HepG2 (cell line): Measurements from ENCODE around the gene PLXND1. TPM values are rescaled to one million over a fixed set of nuclear protein-coding genes. Genes with fewer than 3 reads are reported as not detected.

ENCODE experiments used
- CCAR2 ChIP-seq: fragments of 200-400 bp; formaldehyde crosslinking; optimal IDR thresholded peaks from 2 replicates; pipeline ENCODE3; 2018; ENCODE audit warnings: low read depth, mild to moderate bottlenecking, low read length, moderate library complexity
- CEBPB ChIP-seq: IDR thresholded peaks from 2 replicates; pipeline ENCODE4 v1.6.1; 2011; ENCODE audit warnings: low read depth, low read length, improper control_type of control experiment, borderline replicate concordance
- HOXA9 ChIP-seq: sonication (generic); formaldehyde crosslinking; IDR thresholded peaks from 2 replicates; pipeline ENCODE4 v1.8.1; 2022; ENCODE audit warnings: missing genetic modification reagents, mild to moderate bottlenecking, moderate library complexity, borderline replicate concordance
- MAZ ChIP-seq, 2 experiments: sonication (generic) in 1 of 2; formaldehyde crosslinking in 1 of 2; IDR thresholded peaks; 2 replicates each; pipeline versions ENCODE4 v1.5.0 to v1.6.1; 2012 to 2020; ENCODE audit warnings: low read depth in 2 of 2, mild to moderate bottlenecking in 2 of 2, borderline replicate concordance in 1 of 2, improper control_type of control experiment in 1 of 2, low read length in 1 of 2, missing genetic modification reagents in 1 of 2, moderate library complexity in 1 of 2
- MBD4 ChIP-seq: IDR thresholded peaks from 2 replicates; pipeline ENCODE4 v1.6.1; 2012; ENCODE audit warnings: low read length, inconsistent platforms, borderline replicate concordance
- MED13 ChIP-seq: sonication (generic); formaldehyde crosslinking; IDR thresholded peaks from 2 replicates; pipeline ENCODE4 v1.5.0; 2020; ENCODE audit warnings: missing genetic modification reagents
- NFE2L1 ChIP-seq: sonication (generic); formaldehyde crosslinking; IDR thresholded peaks from 2 replicates; pipeline ENCODE4 v1.4.0; 2020; ENCODE audit warnings: missing genetic modification reagents, mild to moderate bottlenecking, borderline replicate concordance
- NR2C2 ChIP-seq: sonication (generic); formaldehyde crosslinking; IDR thresholded peaks from 2 replicates; pipeline ENCODE4 v1.4.0; 2020; ENCODE audit warnings: missing genetic modification reagents, mild to moderate bottlenecking, moderate library complexity, borderline replicate concordance
- ONECUT2 ChIP-seq: sonication (generic); formaldehyde crosslinking; IDR thresholded peaks from 2 replicates; pipeline ENCODE4 v1.4.0; 2020; ENCODE audit warnings: missing genetic modification reagents
- PHF8 ChIP-seq: sonication (generic); formaldehyde crosslinking; IDR thresholded peaks from 2 replicates; pipeline ENCODE4 v1.5.0; 2020; ENCODE audit warnings: missing genetic modification reagents
- POLR2AphosphoS5 ChIP-seq: IDR thresholded peaks from 2 replicates; pipeline ENCODE4 v1.6.1; 2012; ENCODE audit warnings: low read depth, low read length
- RCOR2 ChIP-seq: IDR thresholded peaks from 2 replicates; pipeline ENCODE4 v1.6.1; 2016; ENCODE audit warnings: missing biosample characterization, missing genetic modification reagents
- RXRA ChIP-seq: sonication (generic); formaldehyde crosslinking; IDR thresholded peaks from 2 replicates; pipeline ENCODE4 v1.5.1; 2020; ENCODE audit warnings: missing genetic modification reagents
- TCF12 ChIP-seq, 2 experiments: fragments of 450-650 bp in 1 of 2; sonication (generic) in 1 of 2; formaldehyde crosslinking in 1 of 2; IDR thresholded peaks; 2 replicates each; pipeline versions ENCODE4 v1.6.1 to v1.8.0; 2017 to 2022; ENCODE audit warnings: antibody characterized with exemption in 1 of 2, mild to moderate bottlenecking in 1 of 2, missing genetic modification reagents in 1 of 2, moderate library complexity in 1 of 2
- ZNF101 ChIP-seq: sonication (generic); formaldehyde crosslinking; IDR thresholded peaks from 2 replicates; pipeline ENCODE4 v1.4.0; 2020; ENCODE audit warnings: mild to moderate bottlenecking, low read depth, missing genetic modification reagents, borderline replicate concordance
- ZNF567 ChIP-seq: sonication (generic); formaldehyde crosslinking; IDR thresholded peaks from 2 replicates; pipeline ENCODE4 v1.8.1; 2023; ENCODE audit warnings: mild to moderate bottlenecking, missing genetic modification reagents, borderline replicate concordance
- ZNF678 ChIP-seq: sonication (generic); formaldehyde crosslinking; IDR thresholded peaks from 2 replicates; pipeline ENCODE4 v1.4.0; 2020; ENCODE audit warnings: mild to moderate bottlenecking, missing genetic modification reagents
- polyA plus RNA-seq, 8 experiments: library from polyadenylated mRNA; depleted of rRNA in 3 of 8; stranded (reverse) in 7 of 8; unstranded in 1 of 8; fragments of >200 nt; fragmentation: Illumina TruSeq in 4 of 8; extraction: Trizol in 4 of 8; gene quantifications; 2 replicates each; pipeline versions ENCODE4 v1.2.1 to v1.2.3, GENCODE V29; 2011 to 2016; ENCODE audit warnings: low read depth in 4 of 8, missing spikeins in 1 of 8, mixed read lengths in 1 of 8; ENCODE audit not compliant: insufficient read depth in 1 of 8
- total RNA-seq, 5 experiments: library from RNA; depleted of rRNA; stranded (reverse); fragments of >200 nt; fragmentation: Illumina TruSeq; extraction: Trizol; gene quantifications; 2 replicates each; pipeline ENCODE4 v1.2.3, GENCODE V29; 2016; ENCODE audit warnings: low read depth in 1 of 5
- TF ChIP-seq, protein P1 (sequence below): sonication (generic); formaldehyde crosslinking; IDR thresholded peaks from 2 replicates; pipeline ENCODE4 v1.5.0; 2020; ENCODE audit warnings: mild to moderate bottlenecking, missing genetic modification reagents, borderline replicate concordance
- TF ChIP-seq, protein P2 (sequence below): IDR thresholded peaks from 2 replicates; pipeline ENCODE4 v1.6.1; 2016
- TF ChIP-seq, protein P3 (sequence below): sonication (generic); formaldehyde crosslinking; IDR thresholded peaks from 2 replicates; pipeline ENCODE4 v1.4.0; 2020; ENCODE audit warnings: missing genetic modification reagents
- TF ChIP-seq, protein P4 (sequence below): sonication (generic); formaldehyde crosslinking; IDR thresholded peaks from 2 replicates; pipeline ENCODE4 v1.5.0; 2020; ENCODE audit warnings: missing genetic modification reagents

Gene PLXND1
- total and polyA plus RNA-seq, 2 of the 13 experiments (the other 11 are each of a cell fraction or from before 2014, with no cell fraction given), result 15.9 to 42.0 TPM

DNA sequence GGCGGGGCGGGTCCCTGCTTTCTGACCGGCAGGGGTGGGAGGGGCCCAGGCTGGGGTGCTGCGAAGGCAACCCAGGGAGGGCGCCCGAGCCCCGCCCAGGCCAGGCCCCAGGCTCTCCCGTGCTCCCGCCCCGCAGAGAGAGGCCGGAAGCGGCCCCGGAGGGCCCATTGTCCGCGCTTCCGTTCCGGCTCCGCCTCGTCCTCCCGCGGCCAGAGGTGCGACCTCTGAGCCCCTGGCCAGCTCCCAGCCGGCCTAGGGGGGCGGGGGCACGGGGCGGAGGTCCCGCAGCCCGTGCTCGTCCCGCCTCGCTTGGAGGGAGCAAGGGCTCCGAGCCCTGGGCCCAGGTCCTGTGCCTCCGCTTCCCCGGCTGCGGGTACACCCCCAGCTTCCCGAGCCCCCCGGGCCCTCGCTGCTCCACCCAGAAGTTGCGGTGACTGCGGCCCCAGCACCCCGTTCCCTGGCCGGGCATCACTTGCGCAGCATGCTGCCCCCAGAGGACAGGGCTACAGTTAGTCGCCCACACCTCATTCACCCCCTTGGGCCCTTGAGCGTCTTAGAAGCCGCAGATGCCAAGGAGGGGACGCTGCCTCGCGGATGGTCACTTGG lies 20.4 kb upstream of the PLXND1 start (continued):
- TF ChIP-seq ZNF678 (no peak), MBD4 (no peak), HOXA9 (CRISPR knock-in tag) (no peak), RXRA (peak; percentile 61; the same call in 1 of the 2 replicates), RCOR2 (CRISPR knock-in tag) (no peak; the same call in 1 of the 2 replicates), MAZ (IDR thresholded peaks at IDR 0.05; ENCODE audit: borderline replicate concordance, low read depth, low read length) (peak; percentile 84), MAZ (CRISPR knock-in tag; IDR thresholded peaks at IDR 0.05; ENCODE audit: low read depth) (peak; percentile 88), ONECUT2 (no peak), CEBPB (no peak), NR2C2 (CRISPR knock-in tag) (peak; percentile 52), TCF12 (IDR thresholded peaks at IDR 0.05) (no peak), TCF12 (CRISPR knock-in tag; IDR thresholded peaks at IDR 0.05) (no peak), PHF8 (CRISPR knock-in tag) (peak; percentile 80), MED13 (CRISPR knock-in tag) (peak; percentile 77; the same call in 1 of the 2 replicates), POLR2AphosphoS5 (peak; percentile 59; the same call in 1 of the 2 replicates), CCAR2 (peak; percentile 39), ZNF567 (CRISPR knock-in tag) (no peak), NFE2L1 (no peak), ZNF101 (CRISPR knock-in tag) (no peak)
- TF ChIP-seq, protein P1, sequence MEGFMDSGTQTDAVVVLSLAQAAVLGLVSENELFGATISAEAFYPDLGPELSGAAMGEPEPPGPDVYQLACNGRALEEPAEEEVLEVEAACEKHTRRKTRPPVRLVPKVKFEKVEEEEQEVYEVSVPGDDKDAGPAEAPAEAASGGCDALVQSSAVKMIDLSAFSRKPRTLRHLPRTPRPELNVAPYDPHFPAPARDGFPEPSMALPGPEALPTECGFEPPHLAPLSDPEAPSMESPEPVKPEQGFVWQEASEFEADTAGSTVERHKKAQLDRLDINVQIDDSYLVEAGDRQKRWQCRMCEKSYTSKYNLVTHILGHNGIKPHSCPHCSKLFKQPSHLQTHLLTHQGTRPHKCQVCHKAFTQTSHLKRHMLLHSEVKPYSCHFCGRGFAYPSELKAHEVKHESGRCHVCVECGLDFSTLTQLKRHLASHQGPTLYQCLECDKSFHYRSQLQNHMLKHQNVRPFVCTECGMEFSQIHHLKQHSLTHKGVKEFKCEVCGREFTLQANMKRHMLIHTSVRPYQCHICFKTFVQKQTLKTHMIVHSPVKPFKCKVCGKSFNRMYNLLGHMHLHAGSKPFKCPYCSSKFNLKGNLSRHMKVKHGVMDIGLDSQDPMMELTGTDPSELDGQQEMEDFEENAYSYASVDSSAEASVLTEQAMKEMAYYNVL (CRISPR knock-in tag), result peak; percentile 65
- TF ChIP-seq, protein P2, sequence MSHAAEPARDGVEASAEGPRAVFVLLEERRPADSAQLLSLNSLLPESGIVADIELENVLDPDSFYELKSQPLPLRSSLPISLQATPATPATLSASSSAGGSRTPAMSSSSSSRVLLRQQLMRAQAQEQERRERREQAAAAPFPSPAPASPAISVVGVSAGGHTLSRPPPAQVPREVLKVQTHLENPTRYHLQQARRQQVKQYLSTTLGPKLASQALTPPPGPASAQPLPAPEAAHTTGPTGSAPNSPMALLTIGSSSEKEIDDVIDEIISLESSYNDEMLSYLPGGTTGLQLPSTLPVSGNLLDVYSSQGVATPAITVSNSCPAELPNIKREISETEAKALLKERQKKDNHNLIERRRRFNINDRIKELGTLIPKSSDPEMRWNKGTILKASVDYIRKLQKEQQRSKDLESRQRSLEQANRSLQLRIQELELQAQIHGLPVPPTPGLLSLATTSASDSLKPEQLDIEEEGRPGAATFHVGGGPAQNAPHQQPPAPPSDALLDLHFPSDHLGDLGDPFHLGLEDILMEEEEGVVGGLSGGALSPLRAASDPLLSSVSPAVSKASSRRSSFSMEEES (CRISPR knock-in tag), result peak; percentile 58; the same call in 1 of the 2 replicates
- TF ChIP-seq, protein P3, sequence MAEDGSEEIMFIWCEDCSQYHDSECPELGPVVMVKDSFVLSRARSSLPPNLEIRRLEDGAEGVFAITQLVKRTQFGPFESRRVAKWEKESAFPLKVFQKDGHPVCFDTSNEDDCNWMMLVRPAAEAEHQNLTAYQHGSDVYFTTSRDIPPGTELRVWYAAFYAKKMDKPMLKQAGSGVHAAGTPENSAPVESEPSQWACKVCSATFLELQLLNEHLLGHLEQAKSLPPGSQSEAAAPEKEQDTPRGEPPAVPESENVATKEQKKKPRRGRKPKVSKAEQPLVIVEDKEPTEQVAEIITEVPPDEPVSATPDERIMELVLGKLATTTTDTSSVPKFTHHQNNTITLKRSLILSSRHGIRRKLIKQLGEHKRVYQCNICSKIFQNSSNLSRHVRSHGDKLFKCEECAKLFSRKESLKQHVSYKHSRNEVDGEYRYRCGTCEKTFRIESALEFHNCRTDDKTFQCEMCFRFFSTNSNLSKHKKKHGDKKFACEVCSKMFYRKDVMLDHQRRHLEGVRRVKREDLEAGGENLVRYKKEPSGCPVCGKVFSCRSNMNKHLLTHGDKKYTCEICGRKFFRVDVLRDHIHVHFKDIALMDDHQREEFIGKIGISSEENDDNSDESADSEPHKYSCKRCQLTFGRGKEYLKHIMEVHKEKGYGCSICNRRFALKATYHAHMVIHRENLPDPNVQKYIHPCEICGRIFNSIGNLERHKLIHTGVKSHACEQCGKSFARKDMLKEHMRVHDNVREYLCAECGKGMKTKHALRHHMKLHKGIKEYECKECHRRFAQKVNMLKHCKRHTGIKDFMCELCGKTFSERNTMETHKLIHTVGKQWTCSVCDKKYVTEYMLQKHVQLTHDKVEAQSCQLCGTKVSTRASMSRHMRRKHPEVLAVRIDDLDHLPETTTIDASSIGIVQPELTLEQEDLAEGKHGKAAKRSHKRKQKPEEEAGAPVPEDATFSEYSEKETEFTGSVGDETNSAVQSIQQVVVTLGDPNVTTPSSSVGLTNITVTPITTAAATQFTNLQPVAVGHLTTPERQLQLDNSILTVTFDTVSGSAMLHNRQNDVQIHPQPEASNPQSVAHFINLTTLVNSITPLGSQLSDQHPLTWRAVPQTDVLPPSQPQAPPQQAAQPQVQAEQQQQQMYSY, result peak; percentile 14; the same call in 1 of the 2 replicates
- TF ChIP-seq, protein P4, sequence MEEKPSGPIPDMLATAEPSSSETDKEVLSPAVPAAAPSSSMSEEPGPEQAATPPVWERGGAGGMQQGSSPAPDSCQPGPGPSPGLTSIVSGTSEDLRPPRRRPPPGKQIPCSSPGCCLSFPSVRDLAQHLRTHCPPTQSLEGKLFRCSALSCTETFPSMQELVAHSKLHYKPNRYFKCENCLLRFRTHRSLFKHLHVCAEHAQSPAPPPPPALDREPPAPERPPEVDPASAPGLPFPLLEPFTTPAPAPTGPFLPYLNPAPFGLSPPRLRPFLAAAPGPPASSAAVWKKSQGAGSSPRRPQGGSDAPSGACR (CRISPR knock-in tag), result peak; percentile 71; the same call in 1 of the 2 replicates
